B cell (primary cell): ENCODE measurements around the gene UBA7.
"Not testable (repeated sequence)": the region's sequence is repeated elsewhere in the genome, so short reads cannot be mapped to it uniquely, and the experiment has no call there.

ENCODE experiments used
- EZH2 ChIP-seq: IDR thresholded peaks from 2 replicates; pipeline ENCODE4 v1.6.1; 2012; ENCODE audit warnings: borderline replicate concordance, low read depth, mild to moderate bottlenecking, moderate library complexity, low read length; ENCODE audit not compliant: insufficient read depth, poor library complexity, severe bottlenecking
- TF ChIP-seq, protein P1 (sequence below): fragments of 200-600 bp; IDR thresholded peaks from one replicate; pipeline ENCODE4 v1.8.0; 2022; ENCODE audit warnings: antibody characterized with exemption, mild to moderate bottlenecking

DNA sequence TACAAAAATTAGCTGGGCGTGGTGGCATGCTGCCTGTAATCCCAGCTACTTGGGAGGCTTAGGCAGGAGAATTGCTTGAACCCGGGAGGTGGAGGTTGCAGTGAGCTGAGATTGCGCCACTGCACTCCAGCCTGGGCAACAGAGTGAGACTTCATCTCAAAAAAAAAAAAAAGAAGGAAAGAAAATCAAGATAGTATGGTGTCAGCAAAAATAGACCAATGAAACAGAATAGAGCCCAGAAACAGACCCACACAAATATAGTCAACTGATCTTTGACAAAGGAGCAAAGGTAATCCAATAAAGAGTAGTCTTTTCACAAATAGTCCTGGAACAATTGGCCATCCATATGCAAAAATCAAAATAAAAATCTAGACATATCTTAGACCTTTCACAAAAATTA, 9.4 kb upstream of the UBA7 start:
- TF ChIP-seq EZH2: not testable (repeated sequence)
- TF ChIP-seq, protein P1, sequence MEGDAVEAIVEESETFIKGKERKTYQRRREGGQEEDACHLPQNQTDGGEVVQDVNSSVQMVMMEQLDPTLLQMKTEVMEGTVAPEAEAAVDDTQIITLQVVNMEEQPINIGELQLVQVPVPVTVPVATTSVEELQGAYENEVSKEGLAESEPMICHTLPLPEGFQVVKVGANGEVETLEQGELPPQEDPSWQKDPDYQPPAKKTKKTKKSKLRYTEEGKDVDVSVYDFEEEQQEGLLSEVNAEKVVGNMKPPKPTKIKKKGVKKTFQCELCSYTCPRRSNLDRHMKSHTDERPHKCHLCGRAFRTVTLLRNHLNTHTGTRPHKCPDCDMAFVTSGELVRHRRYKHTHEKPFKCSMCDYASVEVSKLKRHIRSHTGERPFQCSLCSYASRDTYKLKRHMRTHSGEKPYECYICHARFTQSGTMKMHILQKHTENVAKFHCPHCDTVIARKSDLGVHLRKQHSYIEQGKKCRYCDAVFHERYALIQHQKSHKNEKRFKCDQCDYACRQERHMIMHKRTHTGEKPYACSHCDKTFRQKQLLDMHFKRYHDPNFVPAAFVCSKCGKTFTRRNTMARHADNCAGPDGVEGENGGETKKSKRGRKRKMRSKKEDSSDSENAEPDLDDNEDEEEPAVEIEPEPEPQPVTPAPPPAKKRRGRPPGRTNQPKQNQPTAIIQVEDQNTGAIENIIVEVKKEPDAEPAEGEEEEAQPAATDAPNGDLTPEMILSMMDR: not testable (repeated sequence)
